Mesothelial cell of epicardium (in vitro differentiated cells): ENCODE results near the gene SLC25A22. TPM values are rescaled to one million over a fixed set of nuclear protein-coding genes. Genes with fewer than 3 reads are reported as not detected.

Experiments used
- DNase-seq, 2 experiments: peaks; one replicate each; pipeline ENCODE4 v3.0.0; 2021; ENCODE audit warnings: low spot score in 2 of 2; ENCODE audit not compliant: unreplicated experiment in 2 of 2
- H3K27ac Mint-ChIP-seq: 2 replicates; pipeline ENCODE4 v1.8.0; 2021; ENCODE audit warnings: mixed read lengths
- H3K27me3 Mint-ChIP-seq: 2 replicates; pipeline ENCODE4 v1.8.0; 2021; ENCODE audit warnings: low read depth, mixed read lengths
- H3K36me3 Mint-ChIP-seq: 2 replicates; pipeline ENCODE4 v1.8.0; 2021; ENCODE audit warnings: mixed read lengths
- H3K4me1 Mint-ChIP-seq: 2 replicates; pipeline ENCODE4 v1.8.0; 2021; ENCODE audit warnings: mixed read lengths
- H3K4me3 Mint-ChIP-seq: 2 replicates; pipeline ENCODE4 v1.8.0; 2021; ENCODE audit warnings: mild to moderate bottlenecking, moderate library complexity, mixed read lengths
- H3K9me3 Mint-ChIP-seq: 2 replicates; pipeline ENCODE4 v1.8.0; 2021; ENCODE audit warnings: mixed read lengths
- total RNA-seq: library from RNA; stranded (reverse); gene quantifications from 3 replicates; pipeline ENCODE4 v1.2.1, GENCODE V29; 2021
- TF ChIP-seq, protein P1 (sequence below): fragments of 200-600 bp; sonication (generic); IDR thresholded peaks from one replicate; pipeline ENCODE4 v1.5.0; 2021; ENCODE audit warnings: antibody characterized with exemption; ENCODE audit not compliant: unreplicated experiment

The SLC25A22 gene
- total RNA-seq, 1 donor from 2014 or later = 34.3 TPM

DNA sequence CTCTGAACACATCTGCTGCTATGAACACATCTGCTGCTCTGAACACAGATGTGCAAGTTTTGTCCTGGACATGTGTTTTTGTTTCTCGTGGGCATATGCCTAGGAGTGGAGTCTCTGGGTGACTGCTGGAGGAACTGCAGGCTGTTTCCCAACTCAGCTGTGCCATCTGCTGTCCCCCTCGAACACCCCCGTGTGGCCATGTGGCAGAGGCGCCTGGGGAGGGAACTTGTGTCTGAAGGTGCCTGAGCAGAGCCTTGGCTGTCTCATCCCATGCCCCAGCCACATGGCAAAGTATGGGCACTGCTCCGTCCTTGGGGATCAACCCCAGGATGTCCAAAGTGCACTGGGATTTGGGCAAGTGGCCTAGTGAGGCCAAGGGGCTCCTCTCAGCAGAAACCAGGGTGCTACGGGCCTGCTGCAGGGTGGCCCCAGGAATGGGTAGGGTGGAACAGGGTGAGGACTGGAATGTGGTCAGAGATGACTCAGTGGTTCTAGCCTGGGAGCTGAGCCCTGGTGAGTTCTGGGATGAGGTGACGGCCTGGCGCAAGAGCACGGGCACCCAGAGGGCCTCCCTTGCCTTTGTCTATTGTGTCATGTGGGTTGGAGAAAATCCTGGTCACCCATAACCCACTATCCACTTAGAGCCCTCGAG is 35.5 kb downstream of the SLC25A22 start:
- Mint-ChIP-seq H3K27ac (peak overlapping the region; percentile 9), H3K36me3 (peaks cover 25% of the 10 kb centered on the region)

DNA sequence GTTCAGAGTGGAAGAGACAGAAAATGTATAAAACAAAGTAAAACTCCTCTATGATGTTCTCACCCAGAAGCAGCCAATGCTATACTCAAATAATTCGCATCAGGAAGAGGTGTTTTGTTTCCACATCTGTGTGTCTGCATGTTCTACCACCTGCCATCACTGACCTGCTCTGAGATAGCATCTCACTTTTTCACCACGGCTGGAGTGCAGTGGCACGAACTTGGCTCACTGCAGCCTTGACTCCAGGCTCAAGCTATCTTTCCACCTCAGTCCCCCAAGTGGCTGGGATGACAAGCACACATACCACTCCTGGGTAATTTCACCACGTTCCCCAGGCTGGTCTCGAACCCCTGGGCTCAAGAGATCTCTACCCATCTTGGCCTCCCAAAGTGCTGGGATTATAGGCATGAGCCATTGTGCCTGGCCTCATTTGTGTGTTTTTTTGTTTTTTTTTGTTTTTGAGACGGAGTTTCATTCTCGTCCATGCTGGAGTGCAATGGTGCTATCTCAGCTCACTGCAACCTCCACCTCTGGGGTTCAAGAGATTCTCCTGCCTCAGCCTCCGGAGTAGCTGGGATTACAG is 36.5 kb downstream of the SLC25A22 start:
- Mint-ChIP-seq H3K27me3 (no peaks in the 10 kb centered on the region), H3K36me3 (peaks cover 25% of the 10 kb centered on the region), H3K27ac (no peak overlapping the region), H3K4me3 (no peak overlapping the region), H3K9me3 (no peaks in the 10 kb centered on the region), H3K4me1 (no peaks in the 10 kb centered on the region)
- TF ChIP-seq, protein P1, sequence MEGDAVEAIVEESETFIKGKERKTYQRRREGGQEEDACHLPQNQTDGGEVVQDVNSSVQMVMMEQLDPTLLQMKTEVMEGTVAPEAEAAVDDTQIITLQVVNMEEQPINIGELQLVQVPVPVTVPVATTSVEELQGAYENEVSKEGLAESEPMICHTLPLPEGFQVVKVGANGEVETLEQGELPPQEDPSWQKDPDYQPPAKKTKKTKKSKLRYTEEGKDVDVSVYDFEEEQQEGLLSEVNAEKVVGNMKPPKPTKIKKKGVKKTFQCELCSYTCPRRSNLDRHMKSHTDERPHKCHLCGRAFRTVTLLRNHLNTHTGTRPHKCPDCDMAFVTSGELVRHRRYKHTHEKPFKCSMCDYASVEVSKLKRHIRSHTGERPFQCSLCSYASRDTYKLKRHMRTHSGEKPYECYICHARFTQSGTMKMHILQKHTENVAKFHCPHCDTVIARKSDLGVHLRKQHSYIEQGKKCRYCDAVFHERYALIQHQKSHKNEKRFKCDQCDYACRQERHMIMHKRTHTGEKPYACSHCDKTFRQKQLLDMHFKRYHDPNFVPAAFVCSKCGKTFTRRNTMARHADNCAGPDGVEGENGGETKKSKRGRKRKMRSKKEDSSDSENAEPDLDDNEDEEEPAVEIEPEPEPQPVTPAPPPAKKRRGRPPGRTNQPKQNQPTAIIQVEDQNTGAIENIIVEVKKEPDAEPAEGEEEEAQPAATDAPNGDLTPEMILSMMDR = no peak
- no peak for DNase-seq

More for the DNA sequence above, 35.5 kb downstream of the SLC25A22 start:
- no peaks in the 10 kb centered on the region for H3K4me1 Mint-ChIP-seq
- TF ChIP-seq, protein P1 = no peak
- no peak for DNase-seq
- no peaks in the 10 kb centered on the region for H3K27me3 Mint-ChIP-seq
- no peaks in the 10 kb centered on the region for H3K9me3 Mint-ChIP-seq
- no peak overlapping the region for H3K4me3 Mint-ChIP-seq

DNA sequence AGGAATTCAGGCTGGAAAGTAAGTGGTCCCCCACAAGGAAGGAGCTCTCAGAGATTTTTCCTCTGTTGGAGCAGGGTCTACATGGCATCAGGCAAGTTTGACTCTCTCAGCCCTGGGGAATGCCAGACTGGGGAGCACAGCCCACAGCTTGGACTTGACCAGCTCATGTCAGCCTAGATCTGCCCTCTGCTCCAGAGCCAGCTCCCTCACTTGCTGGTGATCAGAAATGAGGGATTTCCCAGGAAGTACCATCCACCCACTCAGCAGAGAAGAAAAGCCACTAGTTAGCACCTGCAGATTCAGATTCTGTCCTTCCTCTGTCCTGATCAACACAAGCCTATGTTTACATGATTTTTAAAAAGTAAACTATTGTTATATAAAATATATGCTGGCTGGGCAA is 37.8 kb downstream of the SLC25A22 start:
- Mint-ChIP-seq H3K4me3 (no peak overlapping the region), H3K36me3 (peaks cover 23% of the 10 kb centered on the region), H3K4me1 (no peaks in the 10 kb centered on the region), H3K9me3 (no peaks in the 10 kb centered on the region), H3K27ac (no peak overlapping the region), H3K27me3 (no peaks in the 10 kb centered on the region)
- DNase-seq = no peak
- TF ChIP-seq, protein P1 = no peak

DNA sequence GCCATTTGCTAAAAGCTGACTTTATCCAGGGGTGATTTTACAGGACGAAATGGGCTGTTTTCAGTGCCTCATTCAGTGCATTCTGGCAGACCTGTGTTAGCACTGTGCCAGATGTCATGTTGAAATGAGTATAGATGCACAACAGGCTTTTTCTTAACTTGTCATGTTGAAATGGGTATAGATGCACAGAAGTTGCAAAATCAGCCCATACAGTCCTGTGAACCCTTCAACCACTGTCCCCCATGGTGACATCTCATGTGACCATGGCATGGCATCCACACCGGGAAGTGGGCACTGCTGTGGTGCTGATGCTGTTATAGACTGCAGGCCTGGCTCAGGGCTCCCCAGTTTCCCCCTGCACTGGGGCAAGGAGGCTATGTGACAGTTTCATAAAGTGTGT is 48.4 kb downstream of the SLC25A22 start:
- TF ChIP-seq, protein P1 = no peak
- Mint-ChIP-seq H3K36me3 (no peaks in the 10 kb centered on the region), H3K27ac (no peak overlapping the region), H3K4me3 (no peak overlapping the region), H3K9me3 (no peaks in the 10 kb centered on the region), H3K4me1 (peaks cover 17% of the 10 kb centered on the region), H3K27me3 (no peaks in the 10 kb centered on the region)
- no peak for DNase-seq

DNA sequence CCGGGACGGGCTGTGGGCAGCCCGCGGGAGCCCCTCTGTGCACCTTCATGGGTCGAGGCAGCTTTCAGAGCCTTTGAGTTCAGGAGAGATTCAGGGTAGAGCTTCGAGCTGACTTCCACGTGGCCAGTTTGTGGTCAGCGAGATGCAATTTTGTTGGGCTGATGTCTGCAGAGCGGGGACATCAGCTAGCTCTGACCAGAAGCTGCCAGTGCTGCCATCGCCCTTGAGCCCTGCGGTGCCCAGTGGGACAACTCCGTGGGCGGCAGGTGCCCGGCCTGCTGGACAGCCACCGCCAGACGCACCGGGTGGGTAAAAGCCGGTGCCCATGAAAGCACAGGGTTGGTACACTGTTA is 50.1 kb downstream of the SLC25A22 start:
- H3K36me3 Mint-ChIP-seq = no peaks in the 10 kb centered on the region
- H3K4me1 Mint-ChIP-seq = peaks cover 17% of the 10 kb centered on the region
- peak overlapping the region; percentile 77 for H3K4me3 Mint-ChIP-seq
- no peaks in the 10 kb centered on the region for H3K9me3 Mint-ChIP-seq
- H3K27me3 Mint-ChIP-seq = no peaks in the 10 kb centered on the region
- no peak for DNase-seq
- TF ChIP-seq, protein P1 = no peak
- peak overlapping the region; percentile 79 for H3K27ac Mint-ChIP-seq
